Fibroblast of peridontal ligament (primary cell): Measurements from ENCODE around the gene SFXN1.

Experiments used
- DNase-seq: peaks from one replicate; pipeline ENCODE4 v3.0.0-alpha.2; 2010; ENCODE audit errors: extremely low read depth

The SFXN1 gene

GRCh38 chr5:175573493-175574269 is 95.3 kb downstream of the SFXN1 start:
- no peak for DNase-seq

- DNase-seq, result no peak
Observed at GRCh38 chr5:175575301-175575700, 96.9 kb downstream of the SFXN1 start.

GRCh38 chr5:175576096-175576495 is 97.7 kb downstream of the SFXN1 start:
- no peak for DNase-seq

- no peak for DNase-seq
Observed at GRCh38 chr5:175576591-175576990, 98.2 kb downstream of the SFXN1 start.
